ENCODE results near the gene VWA1. TPM values are rescaled to one million over a fixed set of nuclear protein-coding genes. Genes with fewer than 3 reads are reported as not detected.
"Not testable (repeated sequence)": the region's sequence is repeated elsewhere in the genome, so short reads cannot be mapped to it uniquely, and the experiment has no call there.

The VWA1 gene
- total RNA-seq, 1 donor from 2014 or later = 20.5 TPM

DNA sequence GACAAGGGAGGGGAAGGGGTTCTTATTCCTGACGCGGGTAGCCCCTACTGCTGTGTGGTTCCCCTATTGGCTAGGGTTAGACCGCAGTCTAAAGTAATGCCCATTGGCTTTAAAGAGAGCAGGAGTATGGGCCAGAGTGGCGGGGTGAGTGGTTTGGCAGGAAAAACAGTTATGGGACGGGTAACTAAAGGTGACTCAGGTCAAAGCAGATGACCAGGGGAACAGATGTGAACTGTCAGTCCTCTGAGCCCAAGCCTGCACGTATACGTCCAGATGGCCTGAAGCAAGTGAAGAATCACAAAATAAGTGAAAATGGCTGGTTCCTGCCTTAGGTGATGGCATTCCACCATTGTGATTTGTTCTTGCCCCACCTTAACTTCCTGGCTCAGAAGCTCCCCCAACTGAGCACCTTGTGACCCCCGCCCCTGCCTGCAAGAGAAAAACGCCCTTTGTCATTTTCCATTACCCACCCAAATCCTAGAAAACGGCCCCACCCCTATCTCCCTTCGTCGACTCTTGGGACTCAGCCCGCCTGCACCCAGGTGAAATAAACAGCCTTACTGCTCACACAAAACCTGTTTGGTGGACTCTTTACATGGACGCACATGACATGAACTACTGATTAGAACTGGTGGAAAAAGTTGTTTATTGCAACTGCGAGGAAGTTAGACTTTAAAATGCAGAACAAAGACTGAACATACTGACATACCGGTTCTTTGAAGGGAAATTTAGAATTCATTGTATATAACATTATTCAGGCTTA, 35.3 kb downstream of the VWA1 start:
- DNase-seq (ENCODE audit: missing footprints) = peak; percentile 6
- intact Hi-C loops (cut with DNase I) = no loop called here
- no peak for ATAC-seq

- ATAC-seq = peak; percentile 98
- intact Hi-C loops (cut with DNase I) = no loop called here
- DNase-seq (ENCODE audit: missing footprints) = peak; percentile 97
These were observed 36.0 kb downstream of the VWA1 start, which contains the start of gene ATAD3B for GRCh38 chr1:1471389-1472052. ATAD3B (plus strand) TSS chr1:1471765; CDS start chr1:1471885, 120 bp downstream.

DNA sequence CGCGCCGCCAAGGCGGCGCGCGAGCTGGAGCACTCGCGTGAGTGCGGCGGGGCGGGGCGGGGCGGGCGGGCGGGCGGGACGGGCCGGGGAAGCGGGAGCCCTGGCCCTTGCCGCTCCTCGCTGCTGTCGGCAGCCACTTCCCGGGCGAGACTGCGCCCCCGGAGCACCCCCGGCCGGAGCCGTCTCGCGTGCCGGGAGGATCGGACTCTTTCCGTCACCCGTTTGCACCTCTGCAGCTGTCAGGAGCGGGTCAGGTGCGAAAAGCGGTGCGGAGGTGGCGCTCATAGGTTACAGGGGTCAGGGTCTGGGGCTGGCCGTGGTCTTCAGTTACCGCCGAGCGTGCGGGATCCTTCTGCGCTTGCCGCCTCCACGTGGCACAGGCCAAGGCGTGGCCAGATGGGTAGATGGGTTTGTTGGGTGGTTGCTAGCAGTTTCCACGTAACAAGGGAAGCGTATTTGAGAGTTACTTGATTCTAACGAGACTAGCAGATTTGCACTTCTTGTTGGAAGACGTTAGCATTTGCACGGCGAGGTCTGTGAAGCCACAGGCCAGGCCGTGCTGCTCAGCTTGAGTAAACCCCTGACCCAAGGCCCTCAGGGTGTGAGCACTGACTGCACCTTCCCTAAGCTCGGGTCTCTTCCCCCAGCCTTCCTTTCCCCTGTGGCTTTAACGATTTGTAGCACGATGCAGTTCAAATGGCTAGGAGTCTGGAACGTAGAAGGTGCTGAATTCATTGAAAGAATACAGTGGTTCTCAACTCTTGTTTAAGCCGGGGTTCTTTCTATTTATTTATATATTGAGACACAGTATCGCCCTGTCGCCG, 36.8 kb downstream of the VWA1 start:
- DNase-seq (ENCODE audit: missing footprints) = peak; percentile 40
- ATAC-seq; intact Hi-C loops (cut with DNase I): not testable (repeated sequence)

DNA sequence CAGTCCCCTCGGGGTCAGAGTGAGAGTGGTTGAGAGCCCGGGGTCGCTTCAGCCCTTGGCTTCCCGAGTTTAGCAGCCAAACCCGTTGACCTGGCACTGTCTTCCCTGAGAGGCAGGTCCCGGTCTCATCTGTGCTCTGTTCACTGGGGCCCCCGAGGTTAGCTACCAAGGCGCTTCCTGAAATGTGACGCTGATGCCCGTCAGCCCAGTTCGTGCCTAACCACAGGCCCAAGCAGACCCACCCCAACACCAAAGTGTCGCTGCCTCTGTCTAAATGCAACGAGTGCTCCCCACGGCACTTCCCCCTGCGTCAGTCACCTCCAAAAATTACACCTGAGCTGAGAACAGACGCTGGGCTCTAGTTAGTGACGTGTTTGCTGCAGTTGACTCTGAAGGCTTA, 40.5 kb downstream of the VWA1 start:
- ATAC-seq; intact Hi-C loops (cut with DNase I): not testable (repeated sequence)
- DNase-seq (ENCODE audit: missing footprints) = peak; percentile 11

GRCh38 chr1:1477206-1477605, 41.7 kb downstream of the VWA1 start:
- intact Hi-C loops (cut with DNase I) = no loop called here
- ATAC-seq = no peak
- peak; percentile 55 for DNase-seq (ENCODE audit: missing footprints)

- DNase-seq (ENCODE audit: missing footprints) (peak; percentile 50), ATAC-seq (no peak)
- intact Hi-C loops (cut with DNase I) = no loop called here
These were observed 44.3 kb downstream of the VWA1 start for GRCh38 chr1:1479547-1480487.

DNA sequence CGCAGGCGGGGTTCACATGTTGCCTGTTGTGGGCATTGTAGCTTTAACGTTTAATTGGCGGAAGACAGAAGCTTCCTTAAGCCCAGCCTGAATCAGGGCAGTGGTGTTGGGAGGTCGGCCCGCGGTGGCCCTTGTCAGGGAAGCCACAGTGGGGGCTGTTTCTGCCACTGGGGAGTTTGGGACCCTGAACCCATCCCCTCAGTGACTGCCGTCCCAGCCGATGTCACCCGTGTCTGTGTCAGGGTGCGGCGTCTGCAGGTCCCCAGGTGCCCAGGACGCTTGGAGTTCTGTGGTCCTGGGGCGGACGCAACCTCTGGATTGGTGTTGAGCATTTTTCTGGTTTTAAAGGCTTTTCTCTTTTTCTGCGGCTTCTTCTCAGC, 45.0 kb downstream of the VWA1 start:
- intact Hi-C loops (cut with DNase I); ATAC-seq: not testable (repeated sequence)
- peak; percentile 52 for DNase-seq (ENCODE audit: missing footprints)

DNA sequence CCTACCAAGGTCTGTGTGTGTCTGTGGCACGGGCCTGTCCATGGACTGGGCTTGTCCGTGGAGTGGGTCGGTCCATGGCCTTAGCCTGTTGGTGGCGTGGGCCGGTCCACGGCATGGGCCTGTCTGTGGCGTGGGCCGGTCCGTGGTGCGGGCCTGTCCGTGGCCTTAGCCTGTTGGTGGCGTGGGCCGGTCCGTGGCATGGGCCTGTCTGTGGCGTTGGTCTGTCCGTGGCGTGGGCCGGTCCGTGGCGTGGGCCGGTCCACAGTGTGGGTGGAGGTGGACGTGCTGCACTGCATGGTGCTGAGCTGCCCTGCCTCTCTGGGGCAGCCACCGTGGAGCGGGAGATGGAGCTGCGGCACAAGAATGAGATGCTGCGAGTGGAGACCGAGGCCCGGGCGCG, 46.3 kb downstream of the VWA1 start:
- peak; percentile 28 for DNase-seq (ENCODE audit: missing footprints)
- ATAC-seq; intact Hi-C loops (cut with DNase I): not testable (repeated sequence)

- no peak for ATAC-seq
These were observed 47.4 kb downstream of the VWA1 start for GRCh38 chr1:1482856-1483255.

DNA sequence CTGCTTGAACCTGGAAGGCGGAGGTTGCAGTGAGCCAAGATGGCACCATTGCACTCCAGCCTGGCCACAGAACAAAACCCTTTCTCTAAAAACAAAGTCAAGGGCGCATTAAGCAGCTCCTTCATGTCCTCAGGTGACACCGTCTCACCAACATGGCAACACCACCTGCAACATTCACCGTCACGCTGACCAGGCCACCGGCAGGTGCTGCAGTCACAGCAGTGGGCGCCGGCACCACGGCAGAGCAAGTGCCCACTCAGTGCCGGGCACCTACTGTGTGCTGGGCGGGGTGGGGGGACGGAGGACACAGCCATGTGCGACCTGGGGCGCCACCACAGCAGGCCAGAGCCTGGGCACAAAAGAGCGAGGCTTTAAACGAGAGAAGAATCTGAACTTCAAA, 48.2 kb downstream of the VWA1 start:
- DNase-seq (ENCODE audit: missing footprints) (no peak), ATAC-seq (no peak)
- intact Hi-C loops (cut with DNase I) = no loop called here

More at GRCh38 chr1:1482856-1483255, 47.4 kb downstream of the VWA1 start:
- intact Hi-C loops (cut with DNase I) = no loop called here
- DNase-seq (ENCODE audit: missing footprints) = peak; percentile 15

DNA sequence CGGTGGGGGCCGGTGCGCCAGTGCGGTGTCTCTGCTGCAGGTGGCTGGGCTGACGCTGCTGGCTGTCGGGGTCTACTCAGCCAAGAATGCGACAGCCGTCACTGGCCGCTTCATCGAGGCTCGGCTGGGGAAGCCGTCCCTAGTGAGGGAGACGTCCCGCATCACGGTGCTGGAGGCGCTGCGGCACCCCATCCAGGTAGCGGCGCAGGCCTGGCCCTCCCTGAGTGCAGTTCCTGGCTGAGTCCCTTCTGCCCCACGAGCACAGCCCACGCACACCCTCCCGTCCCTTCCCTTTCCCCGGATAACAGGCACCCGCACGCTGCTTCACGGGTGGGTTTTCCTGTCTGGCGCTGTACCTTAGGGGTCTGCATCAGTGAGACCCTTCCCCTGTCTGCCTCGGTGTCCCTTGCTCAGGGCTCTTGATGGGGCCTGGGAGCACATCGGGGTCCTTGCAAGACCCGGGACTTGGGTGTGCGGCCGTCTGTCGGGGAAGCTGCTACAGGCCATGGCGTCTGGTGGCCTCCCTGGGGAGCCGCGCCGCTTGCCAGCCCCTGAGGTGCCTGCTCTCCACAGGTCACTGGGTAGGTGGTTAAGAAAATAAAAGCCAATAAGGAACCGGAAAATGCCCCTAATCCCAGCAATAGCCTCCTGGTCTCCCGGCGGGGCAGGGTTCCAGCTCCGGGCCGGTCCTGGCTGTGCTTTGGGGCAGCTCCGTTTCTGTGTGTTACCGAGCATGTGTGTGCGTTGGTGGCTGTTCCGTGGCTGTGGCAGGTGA, 49.7 kb downstream of the VWA1 start:
- intact Hi-C loops (cut with DNase I); ATAC-seq: not testable (repeated sequence)
- DNase-seq (ENCODE audit: missing footprints) = peak; percentile 26

GRCh38 chr1:1485755-1486317, 50.3 kb downstream of the VWA1 start:
- peak; percentile 66 for DNase-seq (ENCODE audit: missing footprints)
- ATAC-seq = not testable (repeated sequence)

DNA sequence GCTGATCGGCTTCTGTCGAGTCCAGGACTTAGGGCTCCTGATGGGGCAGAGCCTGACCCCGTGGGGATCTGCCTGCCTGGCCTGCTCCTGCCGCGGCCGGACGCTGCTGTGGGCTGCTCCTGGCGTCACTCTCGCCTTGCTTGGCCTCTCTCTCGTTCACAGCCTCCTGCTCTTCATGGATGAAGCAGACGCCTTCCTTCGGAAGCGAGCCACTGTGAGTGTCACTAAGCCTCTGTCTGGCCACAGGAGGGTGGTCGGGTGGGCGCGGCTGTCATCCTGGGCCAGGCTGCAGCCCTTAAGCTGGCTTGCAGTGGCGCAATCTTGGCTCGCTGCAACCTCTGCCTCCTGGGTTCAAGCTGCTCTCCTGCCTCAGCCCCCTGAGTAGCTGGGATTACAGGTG, 52.2 kb downstream of the VWA1 start:
- peak; percentile 23 for DNase-seq (ENCODE audit: missing footprints)
- no peak for ATAC-seq
- intact Hi-C loops (cut with DNase I) = no loop called here

More at GRCh38 chr1:1485755-1486317, 50.3 kb downstream of the VWA1 start:
- intact Hi-C loops (cut with DNase I) = not testable (repeated sequence)

- intact Hi-C loops (cut with DNase I) = no loop called here
- DNase-seq (ENCODE audit: missing footprints) (peak; percentile 27), ATAC-seq (no peak)
These were observed 53.7 kb downstream of the VWA1 start for GRCh38 chr1:1489231-1489630.

DNA sequence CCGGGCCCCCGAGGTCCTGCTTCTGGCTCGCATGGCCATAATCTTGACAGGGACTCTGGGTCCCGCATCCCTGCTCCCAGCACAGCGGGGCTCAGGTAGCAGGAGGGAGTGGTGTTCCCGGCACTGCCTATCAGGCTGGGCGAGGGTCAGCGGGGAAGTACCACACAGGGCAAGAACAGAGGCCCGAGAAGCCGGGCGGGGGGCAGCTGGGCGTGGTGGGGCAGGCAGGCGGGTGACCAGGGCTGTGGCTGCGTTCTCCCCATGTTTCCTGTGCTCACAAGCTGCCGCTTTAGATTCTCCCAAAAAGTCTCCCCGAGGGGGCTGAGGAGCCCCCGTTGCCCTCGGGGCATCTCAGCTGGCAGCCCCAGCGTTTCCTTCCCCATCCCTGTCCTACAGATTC, 54.4 kb downstream of the VWA1 start:
- peak; percentile 48 for DNase-seq (ENCODE audit: missing footprints)
- ATAC-seq = no peak
- intact Hi-C loops (cut with DNase I) = no loop called here

DNA sequence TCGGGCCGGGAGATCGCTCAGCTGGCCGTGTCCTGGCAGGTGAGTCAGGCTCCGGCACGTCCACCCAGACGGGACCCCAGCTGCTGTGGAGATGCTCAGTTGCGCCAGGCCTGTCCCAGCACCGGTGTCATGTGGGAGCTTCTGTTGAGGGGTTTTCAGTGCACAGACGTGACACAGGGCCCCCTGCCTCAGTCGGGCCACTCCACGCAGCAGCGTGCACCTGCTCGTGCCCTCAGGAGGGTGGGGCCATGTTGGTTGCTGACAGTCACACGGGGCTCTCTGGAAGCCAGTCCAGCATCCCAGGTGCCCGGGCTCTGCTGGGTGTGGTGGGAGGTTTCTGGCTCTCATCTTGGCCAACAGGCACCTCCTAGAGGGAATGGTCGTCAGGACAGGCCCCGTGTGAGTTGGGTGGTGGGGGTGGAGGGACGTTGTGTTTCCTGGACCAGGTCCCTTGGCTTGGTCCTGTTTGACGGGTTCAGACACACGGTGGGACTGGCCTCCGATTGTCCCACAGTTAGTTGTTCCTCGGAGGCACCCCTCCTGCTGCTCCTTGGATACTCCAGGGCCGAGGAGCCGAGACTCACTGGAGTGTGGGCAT, 55.2 kb downstream of the VWA1 start:
- intact Hi-C loops (cut with DNase I) = no loop called here
- no peak for ATAC-seq
- peak; percentile 37 for DNase-seq (ENCODE audit: missing footprints)

DNA sequence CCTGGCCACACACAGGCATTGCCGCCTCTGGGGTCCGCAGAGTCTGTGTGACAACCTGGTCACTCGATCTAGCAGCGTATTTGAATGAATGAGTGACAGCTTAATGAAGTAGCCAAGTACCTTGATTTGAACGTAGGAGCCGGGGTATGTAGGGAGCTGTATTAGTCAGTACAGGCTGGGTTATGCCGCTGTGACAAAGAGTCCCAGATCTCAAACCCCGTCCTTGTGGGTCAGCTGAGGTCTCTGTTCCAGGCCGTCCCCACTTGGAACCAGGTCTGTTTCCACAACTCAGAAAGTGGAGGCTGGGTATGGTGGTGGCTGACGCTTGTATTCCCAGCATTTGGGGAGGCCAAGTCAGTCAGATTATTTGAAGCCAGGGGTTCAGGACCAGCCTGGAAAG, 56.1 kb downstream of the VWA1 start:
- DNase-seq (ENCODE audit: missing footprints) (peak; percentile 53), ATAC-seq (no peak)
- intact Hi-C loops (cut with DNase I) = no loop called here
